ENCODE results near the gene RPL23. TPM values are rescaled to one million over a fixed set of nuclear protein-coding genes. Genes with fewer than 3 reads are reported as not detected.

Gene RPL23
- total RNA-seq, 1 donor from 2014 or later: 2,779 TPM

DNA sequence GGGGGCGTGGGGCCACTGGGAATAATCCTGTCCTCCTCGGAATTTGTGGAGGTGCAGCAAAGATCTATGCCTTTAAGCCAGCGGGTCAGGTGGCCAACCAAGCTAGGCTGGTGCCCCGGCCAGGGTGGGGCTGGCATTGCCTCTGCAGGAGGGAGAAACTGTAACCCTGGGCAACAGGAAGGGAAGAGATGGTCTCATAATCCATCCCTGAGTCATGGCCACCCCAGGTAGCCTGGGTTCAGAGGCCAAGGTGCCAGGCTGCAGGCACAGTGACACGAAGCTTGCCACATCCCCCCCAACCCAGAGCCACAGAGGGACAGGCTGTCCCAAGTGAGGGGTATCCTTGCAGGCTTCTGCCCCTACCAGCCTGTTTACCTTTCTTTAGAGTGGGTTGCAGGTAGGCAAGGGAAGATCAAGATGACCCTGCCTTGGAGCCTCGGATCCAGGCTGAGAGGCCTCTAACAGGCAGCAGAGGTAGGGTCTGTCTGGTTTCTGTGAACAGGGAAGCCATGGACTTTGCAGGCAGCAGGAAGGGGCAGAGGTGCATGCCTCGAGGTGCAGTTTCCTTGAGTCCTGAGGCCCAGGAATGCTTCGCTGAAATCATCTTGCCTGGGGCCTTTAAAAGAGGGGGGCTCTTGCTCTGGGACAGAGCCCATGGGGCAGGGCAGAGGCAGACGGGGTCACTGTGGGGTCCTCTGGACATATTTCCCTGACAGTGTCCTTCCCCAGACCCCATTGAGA lies 20.3 kb upstream of the RPL23 start:
- Histone ChIP-seq H3K27me3 (ENCODE audit: control insufficient read depth in 3 of 3, insufficient read depth in 3 of 3, low read length in 3 of 3) (no peaks in the 10 kb centered on the region), H3K4me3 (ENCODE audit: low read length in 3 of 3) (peak overlapping the region in 2 of 3 donors; percentile 22 to 23), H3K9me3 (ENCODE audit: control insufficient read depth in 3 of 3, low read length in 3 of 3) (no peaks in the 10 kb centered on the region), H3K4me1 (ENCODE audit: control insufficient read depth in 3 of 3, insufficient read depth in 3 of 3, low read length in 3 of 3) (peaks cover 55 to 65% (median 61%) of the 10 kb centered on the region in 3 donors), H3K36me3 (ENCODE audit: control insufficient read depth in 3 of 3, insufficient read depth in 3 of 3, low read length in 3 of 3) (peaks cover 6 to 13% (median 8%) of the 10 kb centered on the region in 3 donors), H3K9ac (ENCODE audit: low read depth in 1 of 3, low read length in 3 of 3) (peak overlapping the region; percentile 36 to 65 (median 54)), H3K27ac (ENCODE audit: low read depth, low read length) (no peak overlapping the region)

DNA sequence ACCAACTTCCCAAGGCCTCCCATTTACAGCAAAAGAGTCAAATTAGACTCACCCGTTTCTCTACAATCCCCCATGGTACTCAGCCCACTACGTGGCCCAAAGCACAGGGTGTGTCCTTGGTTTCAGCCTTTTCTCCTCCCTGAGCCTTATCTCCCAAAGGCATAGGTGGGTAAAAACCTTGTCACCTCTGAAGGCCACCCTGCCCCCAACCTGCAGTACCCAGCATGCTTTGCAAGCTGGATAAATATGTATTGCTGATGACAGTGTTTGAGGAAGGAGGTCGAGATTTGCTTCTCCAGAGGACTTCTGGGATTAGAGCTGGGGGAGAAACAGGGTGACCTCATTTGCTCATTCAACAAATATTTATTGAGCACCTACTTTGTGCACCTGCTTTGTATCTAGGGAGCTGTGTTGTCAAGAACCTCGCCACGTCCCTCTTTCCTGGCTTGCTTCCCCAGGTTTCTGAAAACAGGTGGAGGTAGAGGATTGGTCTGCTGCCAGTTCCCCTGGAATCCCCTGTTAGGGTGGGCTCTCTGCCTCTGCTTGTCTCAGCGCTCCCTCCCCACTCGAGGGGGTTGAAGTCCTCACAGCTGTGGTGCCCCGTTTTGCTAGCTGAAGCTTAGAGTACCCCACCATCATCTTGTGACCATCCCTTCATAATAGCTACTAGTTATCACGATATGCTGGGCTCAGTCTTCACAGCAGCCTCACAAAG lies 19.3 kb upstream of the RPL23 start:
- Histone ChIP-seq H3K9me3 (ENCODE audit: control insufficient read depth in 3 of 3, low read length in 3 of 3) (no peaks in the 10 kb centered on the region), H3K4me1 (ENCODE audit: control insufficient read depth in 3 of 3, insufficient read depth in 3 of 3, low read length in 3 of 3) (peaks cover 55 to 74% (median 63%) of the 10 kb centered on the region in 3 donors), H3K36me3 (ENCODE audit: control insufficient read depth in 3 of 3, insufficient read depth in 3 of 3, low read length in 3 of 3) (peaks cover 0 to 5% (median 5%) of the 10 kb centered on the region in 3 donors), H3K9ac (ENCODE audit: low read depth in 1 of 3, low read length in 3 of 3) (peak overlapping the region in 2 of 3 donors; percentile 57 to 58), H3K27ac (ENCODE audit: low read depth, low read length) (peak overlapping the region; percentile 54), H3K4me3 (ENCODE audit: low read length in 3 of 3) (peak overlapping the region in 2 of 3 donors; percentile 51 to 97), H3K27me3 (ENCODE audit: control insufficient read depth in 3 of 3, insufficient read depth in 3 of 3, low read length in 3 of 3) (no peaks in the 10 kb centered on the region)

DNA sequence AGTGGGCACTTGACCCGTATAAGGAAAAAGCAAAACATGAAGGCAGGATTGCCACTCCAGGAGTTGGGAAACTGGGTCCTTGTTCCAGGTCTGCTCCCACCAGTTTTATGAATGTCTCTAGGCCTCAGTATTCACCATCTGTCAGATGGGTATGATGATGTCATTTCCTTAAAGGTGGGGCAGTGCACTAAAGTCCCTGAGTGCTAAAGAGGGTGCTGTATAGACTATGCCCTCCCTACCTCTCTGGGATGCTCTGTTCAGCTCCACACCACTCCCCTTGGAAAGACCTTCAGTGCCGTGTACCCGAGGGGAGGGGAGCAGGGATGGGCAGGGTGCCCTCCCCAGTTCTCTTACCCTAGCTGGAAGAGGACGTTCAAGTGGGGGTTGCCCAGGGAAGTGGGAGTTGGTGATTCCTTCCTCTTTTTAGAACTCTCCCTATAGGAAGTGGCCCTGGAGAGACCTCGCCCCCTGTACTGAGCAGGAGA lies 18.5 kb upstream of the RPL23 start:
- H3K27me3 ChIP-seq (ENCODE audit: control insufficient read depth in 3 of 3, insufficient read depth in 3 of 3, low read length in 3 of 3): no peaks in the 10 kb centered on the region
- no peaks in the 10 kb centered on the region for H3K9me3 ChIP-seq (ENCODE audit: control insufficient read depth in 3 of 3, low read length in 3 of 3)
- peaks cover 47 to 67% (median 55%) of the 10 kb centered on the region in 3 donors for H3K4me1 ChIP-seq (ENCODE audit: control insufficient read depth in 3 of 3, insufficient read depth in 3 of 3, low read length in 3 of 3)
- H3K9ac ChIP-seq (ENCODE audit: low read depth in 1 of 3, low read length in 3 of 3): peak overlapping the region; percentile 5 to 99 (median 68)
- H3K36me3 ChIP-seq (ENCODE audit: control insufficient read depth in 3 of 3, insufficient read depth in 3 of 3, low read length in 3 of 3): peaks cover 0 to 4% (median 2%) of the 10 kb centered on the region in 3 donors
- H3K4me3 ChIP-seq (ENCODE audit: low read length in 3 of 3): peak overlapping the region; percentile 75 to 97 (median 97)
- H3K27ac ChIP-seq (ENCODE audit: low read depth, low read length): peak overlapping the region; percentile 54

DNA sequence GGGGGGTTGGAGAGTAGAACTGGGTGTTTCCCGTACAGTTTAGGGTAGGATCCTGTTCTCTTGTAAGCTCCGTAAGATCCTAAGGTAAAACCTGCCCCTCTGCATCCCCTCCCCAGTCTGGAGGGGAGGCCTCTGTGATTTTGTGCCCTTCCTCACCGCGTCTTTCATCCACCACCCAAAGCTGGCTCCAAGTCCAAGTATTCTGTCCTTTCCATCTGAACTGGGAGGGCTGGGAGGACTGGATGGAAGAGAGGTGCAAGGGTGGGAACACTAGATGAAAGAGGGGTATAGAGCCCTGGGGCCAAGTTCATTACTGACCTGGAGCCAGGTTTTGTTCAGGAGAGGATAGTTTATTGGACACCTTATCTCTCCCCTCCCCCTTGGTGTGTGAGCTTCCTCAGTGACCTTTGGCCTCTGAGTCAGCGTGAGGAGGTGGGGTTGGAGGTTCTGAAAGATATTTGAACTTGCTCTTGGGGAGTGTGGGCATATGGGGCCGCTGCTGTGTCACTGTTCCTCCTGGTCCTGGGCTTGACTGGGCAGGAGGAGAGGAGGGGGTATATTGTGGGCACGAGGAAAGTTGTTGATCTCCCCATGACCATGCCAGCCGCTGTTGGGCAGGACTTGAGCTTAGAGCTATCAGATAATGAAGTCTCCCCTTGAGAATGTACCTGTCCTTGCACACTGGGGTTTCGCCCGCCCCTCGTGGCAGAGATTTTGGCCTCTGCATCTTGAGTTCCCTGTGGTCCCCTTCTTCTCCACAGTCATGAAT lies 17.9 kb upstream of the RPL23 start:
- Histone ChIP-seq H3K9ac (ENCODE audit: low read depth in 1 of 3, low read length in 3 of 3) (peak overlapping the region; percentile 65 to 99 (median 68)), H3K4me1 (ENCODE audit: control insufficient read depth in 3 of 3, insufficient read depth in 3 of 3, low read length in 3 of 3) (peaks cover 45 to 64% (median 52%) of the 10 kb centered on the region in 3 donors), H3K27ac (ENCODE audit: low read depth, low read length) (peak overlapping the region; percentile 54), H3K27me3 (ENCODE audit: control insufficient read depth in 3 of 3, insufficient read depth in 3 of 3, low read length in 3 of 3) (no peaks in the 10 kb centered on the region), H3K4me3 (ENCODE audit: low read length in 3 of 3) (peak overlapping the region; percentile 75 to 97 (median 97)), H3K9me3 (ENCODE audit: control insufficient read depth in 3 of 3, low read length in 3 of 3) (no peaks in the 10 kb centered on the region), H3K36me3 (ENCODE audit: control insufficient read depth in 3 of 3, insufficient read depth in 3 of 3, low read length in 3 of 3) (peaks cover 0 to 2% (median 0%) of the 10 kb centered on the region in 3 donors)

DNA sequence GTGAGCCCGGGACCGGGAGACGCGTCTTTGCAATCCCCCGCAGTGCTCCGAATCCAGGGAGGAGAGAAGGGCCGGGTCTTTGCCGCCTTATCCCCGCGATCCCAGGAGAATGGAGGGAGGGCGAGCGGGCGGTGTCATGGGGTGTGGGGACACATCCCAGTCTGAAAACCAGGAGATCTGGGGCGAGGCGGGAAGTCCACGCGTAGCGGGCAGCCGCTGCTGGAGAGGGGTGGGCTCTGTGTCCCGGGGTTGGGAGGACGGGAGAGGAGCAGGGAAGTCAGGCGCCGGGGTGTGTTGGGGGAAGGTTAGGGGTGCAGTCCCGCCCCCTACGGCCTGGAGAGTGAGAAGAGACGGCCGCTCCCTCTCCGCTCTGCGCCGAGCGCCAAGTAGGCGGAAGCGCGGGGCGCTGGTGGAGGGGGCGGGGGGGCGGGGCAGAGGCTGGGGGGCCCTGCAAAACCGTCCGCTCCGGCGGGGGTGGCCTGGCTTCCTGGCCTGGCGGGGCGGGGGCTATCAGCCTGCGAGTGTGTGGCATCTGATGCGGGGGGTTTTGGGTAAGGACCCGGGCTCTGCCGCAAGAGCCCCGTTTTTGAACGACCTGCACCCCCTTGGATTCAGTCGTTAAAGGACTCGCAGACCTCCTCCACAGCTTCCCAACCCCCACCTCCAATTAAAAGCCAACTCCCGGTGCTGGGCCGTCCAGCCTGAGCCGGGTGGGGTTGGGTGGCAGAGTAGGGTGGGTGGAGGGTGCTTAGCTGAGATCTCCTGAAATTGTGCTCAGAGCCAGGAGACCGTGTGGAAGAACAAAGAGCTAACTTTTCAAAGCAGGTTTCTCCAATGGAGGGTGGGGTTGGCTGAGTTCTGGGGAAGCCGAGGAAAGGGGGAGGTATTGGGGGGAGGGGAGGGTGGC lies 17.0 kb upstream of the RPL23 start:
- H3K4me3 ChIP-seq (ENCODE audit: low read length in 3 of 3): peak overlapping the region; percentile 89 to 97 (median 97)
- H3K9ac ChIP-seq (ENCODE audit: low read depth in 1 of 3, low read length in 3 of 3): peak overlapping the region; percentile 94 to 99 (median 96)
- H3K4me1 ChIP-seq (ENCODE audit: control insufficient read depth in 3 of 3, insufficient read depth in 3 of 3, low read length in 3 of 3): peaks cover 41 to 64% (median 49%) of the 10 kb centered on the region in 3 donors
- H3K27ac ChIP-seq (ENCODE audit: low read depth, low read length): peak overlapping the region; percentile 92
- H3K36me3 ChIP-seq (ENCODE audit: control insufficient read depth in 3 of 3, insufficient read depth in 3 of 3, low read length in 3 of 3): peaks cover 0 to 2% (median 0%) of the 10 kb centered on the region in 3 donors
- no peaks in the 10 kb centered on the region for H3K27me3 ChIP-seq (ENCODE audit: control insufficient read depth in 3 of 3, insufficient read depth in 3 of 3, low read length in 3 of 3)
- no peaks in the 10 kb centered on the region for H3K9me3 ChIP-seq (ENCODE audit: control insufficient read depth in 3 of 3, low read length in 3 of 3)

DNA sequence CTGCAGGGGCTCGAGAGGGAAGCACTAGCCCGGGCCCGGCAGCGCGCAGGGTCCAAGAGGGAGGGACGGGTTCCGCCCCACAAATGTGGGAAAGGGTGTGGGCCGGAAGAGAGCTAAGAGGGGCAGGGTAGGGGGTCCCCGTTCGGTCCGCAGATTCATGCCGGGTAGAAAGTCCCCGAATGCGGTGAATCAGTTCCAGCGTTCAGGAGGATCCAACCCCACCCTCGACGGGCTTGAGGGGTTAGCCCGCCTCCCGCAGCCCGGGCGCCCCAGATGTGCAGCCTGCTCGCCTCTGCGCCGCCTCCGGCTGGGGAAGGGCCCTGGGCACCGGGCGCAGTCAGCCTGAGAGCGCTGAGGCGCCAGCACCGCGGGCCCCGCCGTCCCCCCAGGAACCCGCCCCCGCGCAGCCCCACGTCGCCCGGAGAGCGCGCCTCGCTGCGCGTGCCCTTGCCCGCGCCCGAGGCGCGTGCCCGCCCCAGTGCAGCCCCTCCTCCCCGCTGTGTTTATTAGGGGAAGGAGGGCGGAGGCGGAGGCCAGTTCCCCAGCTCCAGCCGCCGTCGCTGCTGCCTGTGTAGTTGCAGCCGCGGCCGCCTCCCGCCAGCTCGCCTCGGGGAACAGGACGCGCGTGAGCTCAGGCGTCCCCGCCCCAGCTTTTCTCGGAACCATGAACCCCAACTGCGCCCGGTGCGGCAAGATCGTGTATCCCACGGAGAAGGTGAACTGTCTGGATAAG lies 16.2 kb upstream of the RPL23 start, which contains the start of gene LASP1:
TSS of gene LASP1 (plus strand) at position 533 of the 733 bp plus-strand sequence. CDS start at position 665, 132 bp downstream.
- Histone ChIP-seq H3K9ac (ENCODE audit: low read depth in 1 of 3, low read length in 3 of 3) (peak within 1 kb of the TSS; percentile 94 to 99 (median 96)), H3K9me3 (ENCODE audit: control insufficient read depth in 3 of 3, low read length in 3 of 3) (no peaks in the 10 kb centered on the region), H3K4me1 (ENCODE audit: control insufficient read depth in 3 of 3, insufficient read depth in 3 of 3, low read length in 3 of 3) (peaks cover 36 to 57% (median 42%) of the 10 kb centered on the region in 3 donors), H3K27ac (ENCODE audit: low read depth, low read length) (peak within 1 kb of the TSS; percentile 92), H3K27me3 (ENCODE audit: control insufficient read depth in 3 of 3, insufficient read depth in 3 of 3, low read length in 3 of 3) (no peaks in the 10 kb centered on the region), H3K36me3 (ENCODE audit: control insufficient read depth in 3 of 3, insufficient read depth in 3 of 3, low read length in 3 of 3) (peaks cover 0 to 2% (median 0%) of the 10 kb centered on the region in 3 donors), H3K4me3 (ENCODE audit: low read length in 3 of 3) (peak within 1 kb of the TSS; percentile 89 to 97 (median 97))

DNA sequence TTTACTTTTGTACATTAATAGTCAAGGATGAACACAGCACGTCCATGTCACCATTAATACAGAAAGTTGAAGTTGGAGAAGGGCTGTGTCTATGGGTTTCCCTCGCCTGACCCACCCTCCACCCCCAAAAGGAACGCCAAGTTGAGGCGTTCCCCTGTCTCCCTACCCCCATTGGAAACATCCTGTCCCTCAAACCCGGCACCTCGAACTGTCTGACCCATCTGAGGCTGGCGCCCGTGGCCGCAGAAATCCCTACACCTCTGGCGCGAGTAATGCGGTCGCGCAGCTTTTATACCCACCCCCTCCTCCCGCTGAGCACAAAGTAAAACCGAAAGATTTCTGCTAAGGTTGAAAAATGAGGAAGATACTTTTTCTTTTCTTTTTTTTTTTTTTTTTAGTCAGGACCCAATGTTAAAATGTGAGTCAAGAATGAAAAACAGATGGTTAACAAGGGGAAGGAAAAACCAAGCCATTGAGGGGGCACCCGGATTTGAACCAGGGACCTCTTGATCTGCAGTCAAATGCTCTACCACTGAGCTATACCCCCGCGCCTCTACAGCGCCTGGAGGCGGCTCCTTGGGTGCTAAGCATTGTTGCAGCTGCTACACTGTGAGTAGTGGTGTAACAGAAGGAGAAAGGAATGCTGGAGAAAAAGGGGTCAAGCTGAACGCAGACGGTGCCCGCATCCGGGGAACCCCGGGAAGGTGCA lies 15.4 kb upstream of the RPL23 start:
- Histone ChIP-seq H3K9me3 (ENCODE audit: control insufficient read depth in 3 of 3, low read length in 3 of 3) (no peaks in the 10 kb centered on the region), H3K9ac (ENCODE audit: low read depth in 1 of 3, low read length in 3 of 3) (peak overlapping the region; percentile 82 to 99 (median 89)), H3K27ac (ENCODE audit: low read depth, low read length) (peak overlapping the region; percentile 92), H3K4me3 (ENCODE audit: low read length in 3 of 3) (peak overlapping the region; percentile 87 to 97 (median 97)), H3K4me1 (ENCODE audit: control insufficient read depth in 3 of 3, insufficient read depth in 3 of 3, low read length in 3 of 3) (peaks cover 29 to 50% (median 35%) of the 10 kb centered on the region in 3 donors), H3K36me3 (ENCODE audit: control insufficient read depth in 3 of 3, insufficient read depth in 3 of 3, low read length in 3 of 3) (peaks cover 0 to 2% (median 0%) of the 10 kb centered on the region in 3 donors), H3K27me3 (ENCODE audit: control insufficient read depth in 3 of 3, insufficient read depth in 3 of 3, low read length in 3 of 3) (no peaks in the 10 kb centered on the region)

Measured in skeletal muscle tissue (tissue), 4 donors.